ENCODE data around the gene YOD1.

DNA sequence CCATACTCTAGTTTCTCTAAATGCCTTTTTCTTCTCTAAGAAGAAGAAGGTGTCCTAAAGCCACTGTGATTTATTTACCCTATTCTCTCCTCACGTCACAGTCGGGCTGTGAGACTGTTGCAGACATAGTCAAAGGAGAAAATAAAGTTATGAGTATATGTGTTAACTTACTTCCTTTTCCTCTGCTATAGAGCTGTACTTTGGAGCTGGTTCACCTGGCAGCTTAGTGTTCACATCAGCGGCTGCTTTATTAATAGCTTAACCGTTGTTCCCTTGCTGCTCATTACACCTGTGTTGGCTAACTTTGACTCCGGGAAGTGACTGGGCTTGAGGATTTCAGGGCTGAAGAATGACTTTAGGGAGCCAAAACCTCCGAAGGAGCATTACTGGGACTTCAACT is 5.7 kb upstream of the YOD1 start:
- TF ChIP-seq, protein P1, sequence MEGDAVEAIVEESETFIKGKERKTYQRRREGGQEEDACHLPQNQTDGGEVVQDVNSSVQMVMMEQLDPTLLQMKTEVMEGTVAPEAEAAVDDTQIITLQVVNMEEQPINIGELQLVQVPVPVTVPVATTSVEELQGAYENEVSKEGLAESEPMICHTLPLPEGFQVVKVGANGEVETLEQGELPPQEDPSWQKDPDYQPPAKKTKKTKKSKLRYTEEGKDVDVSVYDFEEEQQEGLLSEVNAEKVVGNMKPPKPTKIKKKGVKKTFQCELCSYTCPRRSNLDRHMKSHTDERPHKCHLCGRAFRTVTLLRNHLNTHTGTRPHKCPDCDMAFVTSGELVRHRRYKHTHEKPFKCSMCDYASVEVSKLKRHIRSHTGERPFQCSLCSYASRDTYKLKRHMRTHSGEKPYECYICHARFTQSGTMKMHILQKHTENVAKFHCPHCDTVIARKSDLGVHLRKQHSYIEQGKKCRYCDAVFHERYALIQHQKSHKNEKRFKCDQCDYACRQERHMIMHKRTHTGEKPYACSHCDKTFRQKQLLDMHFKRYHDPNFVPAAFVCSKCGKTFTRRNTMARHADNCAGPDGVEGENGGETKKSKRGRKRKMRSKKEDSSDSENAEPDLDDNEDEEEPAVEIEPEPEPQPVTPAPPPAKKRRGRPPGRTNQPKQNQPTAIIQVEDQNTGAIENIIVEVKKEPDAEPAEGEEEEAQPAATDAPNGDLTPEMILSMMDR (IDR thresholded peaks at IDR 0.05; ENCODE audit: low read depth, low read length) = no peak
- TF ChIP-seq POLR2A (IDR thresholded peaks at IDR 0.05; ENCODE audit: extremely low read depth, insufficient read length) = no peak

Measured in NB4 (cell line).